ENCODE measurements around the gene LNX2.

Gene LNX2

DNA sequence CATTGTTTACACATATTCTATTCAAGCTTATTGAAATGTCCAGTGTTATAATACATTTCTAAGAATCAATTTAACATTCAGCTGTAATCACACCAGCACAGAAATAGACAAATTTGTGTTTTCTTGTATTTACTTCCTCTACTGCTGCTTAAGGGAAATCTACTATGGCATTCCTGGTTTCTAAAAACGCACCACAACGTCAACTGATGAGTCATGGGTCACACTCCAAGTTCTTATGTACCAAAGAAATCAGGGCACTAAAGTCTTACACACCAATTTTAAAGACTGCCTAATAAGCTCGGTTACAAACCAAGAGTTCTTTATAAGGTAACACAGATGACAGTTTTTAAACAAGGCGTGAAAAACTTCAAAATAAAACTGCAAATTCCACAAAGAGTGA lies 13.2 kb downstream of the LNX2 start:
- DNase-seq (ENCODE audit: low read depth) = no peak

DNA sequence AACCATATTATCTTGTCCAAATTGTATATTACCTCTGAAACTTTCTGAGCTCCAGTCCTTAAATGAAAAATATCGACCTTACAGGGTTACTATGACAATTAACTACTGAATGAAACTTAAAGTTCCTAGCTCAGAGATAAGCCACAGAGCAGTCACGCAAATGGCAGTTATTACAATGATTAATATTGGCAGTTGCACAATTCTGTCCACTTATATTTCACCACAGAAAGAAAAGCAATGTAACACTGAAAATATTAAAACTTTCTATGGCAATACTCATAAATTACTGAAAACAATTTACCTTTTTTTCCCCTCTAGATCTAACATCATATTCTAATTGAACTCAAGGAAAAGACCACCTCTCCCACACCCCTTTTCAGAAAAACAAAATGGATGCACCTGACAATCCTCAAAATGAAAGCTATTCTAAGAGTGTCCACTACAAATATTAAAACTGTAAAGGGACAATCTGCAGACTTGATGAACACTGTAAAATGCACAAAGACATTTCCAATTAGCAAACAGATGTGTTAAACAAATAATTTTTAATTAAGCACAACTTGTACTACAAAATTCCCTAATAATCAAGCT lies 14.6 kb downstream of the LNX2 start:
- DNase-seq (ENCODE audit: low read depth) = no peak

DNA sequence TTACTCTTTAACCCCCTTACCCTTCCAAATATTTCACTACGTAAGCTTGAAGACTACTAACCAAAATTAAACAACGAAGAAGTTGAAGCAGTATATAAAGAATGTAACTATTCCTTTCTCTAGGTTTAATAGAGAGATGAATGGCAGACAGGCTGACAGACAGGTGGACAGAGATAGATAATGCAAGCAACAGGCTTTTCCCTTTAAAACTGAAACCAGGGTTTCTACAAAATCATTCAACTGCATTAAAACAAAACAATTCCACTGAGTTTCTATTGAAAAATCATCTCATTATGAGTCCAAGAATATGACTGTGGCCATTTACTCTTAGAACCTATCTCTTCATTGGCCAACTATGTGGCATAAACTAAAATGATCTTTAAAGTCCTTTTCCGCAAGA lies 15.2 kb downstream of the LNX2 start:
- DNase-seq (ENCODE audit: low read depth) = no peak

DNA sequence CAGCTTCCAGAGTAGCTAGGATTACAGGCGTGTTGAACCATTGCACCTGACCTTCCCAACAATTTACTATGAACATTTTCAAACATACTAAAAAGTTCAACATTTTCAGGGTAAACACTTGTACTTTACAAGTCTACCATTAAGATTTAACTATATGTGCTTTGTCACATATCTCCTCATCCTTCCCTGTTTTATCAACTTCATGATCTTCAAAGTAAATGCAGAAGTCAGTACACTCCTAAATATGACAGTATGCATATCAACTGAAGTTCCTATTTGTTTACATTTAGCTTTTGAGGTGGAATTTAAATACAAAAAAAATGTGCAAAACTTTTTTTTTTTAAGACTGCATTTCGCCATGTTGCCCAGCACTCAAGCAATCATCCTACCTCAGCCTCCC lies 18.5 kb downstream of the LNX2 start:
- DNase-seq (ENCODE audit: low read depth) = no peak

DNA sequence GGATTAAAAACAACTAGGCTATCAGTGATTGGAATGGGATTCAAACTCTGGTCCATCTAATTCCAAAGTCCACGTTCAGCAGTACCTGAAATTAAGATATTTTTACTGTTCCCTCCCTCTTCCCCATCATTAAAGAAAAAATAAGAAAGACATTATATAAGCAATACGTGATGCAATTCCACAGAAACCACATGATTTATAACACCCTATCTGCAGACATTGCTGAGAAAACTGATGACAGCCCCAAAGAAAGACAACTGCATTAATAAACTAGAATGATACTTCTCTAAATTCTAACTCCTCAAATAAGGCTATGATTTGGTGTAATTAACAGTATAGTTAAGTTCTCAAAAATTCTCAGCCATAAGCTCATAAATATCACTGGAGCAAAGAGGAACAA lies 19.1 kb downstream of the LNX2 start:
- no peak for DNase-seq (ENCODE audit: low read depth)

DNA sequence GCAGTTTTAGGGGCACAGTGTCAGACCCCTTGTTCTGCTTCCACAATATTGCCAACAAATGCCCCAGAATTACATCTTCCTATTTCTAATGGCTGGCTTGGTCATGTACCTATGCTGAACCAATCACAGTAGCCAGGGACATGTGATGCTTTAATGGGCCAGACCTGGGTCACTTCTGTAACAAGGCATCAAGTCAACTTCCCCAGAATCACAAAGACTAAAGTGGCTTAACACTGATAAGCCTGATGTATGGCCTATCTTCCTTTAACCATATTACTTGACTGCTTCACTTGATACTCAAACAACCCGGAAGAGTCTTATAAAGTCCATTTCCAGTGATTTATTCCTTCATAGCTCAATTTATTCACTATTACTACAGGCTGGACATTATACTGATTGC lies 19.6 kb downstream of the LNX2 start:
- DNase-seq (ENCODE audit: low read depth) = no peak

DNA sequence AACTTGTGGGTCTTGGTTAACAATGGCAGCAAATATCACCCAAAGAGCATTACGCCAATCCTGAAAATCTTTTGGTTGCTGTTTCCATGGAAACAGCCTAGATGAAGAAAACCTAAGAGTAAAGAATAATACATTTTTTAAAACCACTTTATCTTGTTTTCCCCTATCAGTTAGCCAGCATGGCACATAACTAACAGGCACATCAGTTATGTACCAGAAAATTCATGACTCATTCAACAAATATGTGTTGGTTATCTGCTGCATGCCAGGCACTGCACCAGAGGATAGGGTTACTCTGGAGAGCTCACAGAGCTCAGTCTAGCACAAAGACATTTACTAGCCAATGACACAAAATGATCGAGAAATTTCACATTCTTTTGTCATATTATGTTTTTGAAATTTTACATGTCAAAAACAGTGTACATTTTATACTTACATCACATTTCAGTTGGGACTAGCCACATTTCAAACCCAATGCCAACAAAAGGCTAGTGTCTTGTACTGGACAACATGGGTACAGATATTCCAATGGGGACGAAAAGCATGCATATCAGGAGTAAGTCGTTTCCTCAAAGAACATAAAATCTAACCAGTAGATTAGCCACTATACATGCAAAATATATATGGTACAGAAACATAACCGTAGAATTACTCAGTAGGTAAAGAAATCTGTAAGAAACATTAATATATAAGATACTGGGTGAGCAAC lies 20.3 kb downstream of the LNX2 start:
- DNase-seq (ENCODE audit: low read depth) = no peak

DNA sequence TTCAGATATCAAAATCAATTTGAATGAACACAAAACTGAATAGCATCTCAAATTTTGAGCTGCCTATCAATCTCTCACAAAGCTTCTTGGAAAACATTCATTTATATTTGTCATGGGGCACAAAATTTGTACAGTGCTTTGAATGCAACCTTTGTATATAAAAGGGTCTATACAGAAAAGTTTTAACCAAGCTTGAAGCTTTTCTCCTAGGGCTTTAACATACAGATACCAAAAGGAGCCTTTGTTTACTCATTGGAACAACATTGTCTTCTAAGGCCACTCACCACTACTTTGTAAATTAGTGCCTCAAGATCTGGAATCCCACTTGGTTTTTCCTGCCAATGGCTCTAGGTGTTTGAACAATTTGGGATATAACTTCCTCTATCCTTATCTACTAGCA lies 21.2 kb downstream of the LNX2 start:
- no peak for DNase-seq (ENCODE audit: low read depth)

DNA sequence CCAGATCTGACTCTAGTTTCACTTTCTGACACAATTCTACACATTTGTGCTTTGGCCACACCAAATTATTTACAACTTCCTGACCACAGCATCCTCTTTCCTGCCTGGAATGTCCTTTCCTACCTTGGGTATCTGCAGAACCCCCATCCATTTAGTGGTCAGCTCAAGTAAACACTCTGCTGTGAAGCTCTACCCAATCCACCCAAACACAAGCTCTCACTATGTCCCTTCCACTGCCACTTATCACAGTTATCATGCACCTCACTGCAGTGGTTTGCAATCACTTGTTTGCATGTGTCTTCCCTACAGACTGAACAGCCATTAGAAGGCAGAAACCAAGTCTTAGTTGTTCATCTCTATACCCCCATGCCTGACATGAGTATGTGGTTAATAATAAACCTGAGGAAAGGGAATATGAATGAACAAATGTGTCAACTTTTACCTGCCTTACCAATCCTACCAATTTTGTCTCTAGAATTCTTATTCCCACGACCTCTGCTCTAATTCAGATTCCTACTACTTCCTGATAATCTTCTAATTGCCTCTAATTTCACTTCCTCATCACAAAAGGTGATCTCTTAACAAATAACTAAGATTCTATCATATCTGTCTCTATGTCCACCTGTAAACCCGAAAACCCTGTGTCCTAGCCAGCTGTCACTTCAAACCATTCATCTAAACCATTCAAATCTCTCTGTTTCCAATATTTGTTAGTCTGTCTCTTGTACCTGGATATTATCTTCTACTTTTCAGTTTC lies 25.1 kb downstream of the LNX2 start:
- DNase-seq (ENCODE audit: low read depth) = no peak

DNA sequence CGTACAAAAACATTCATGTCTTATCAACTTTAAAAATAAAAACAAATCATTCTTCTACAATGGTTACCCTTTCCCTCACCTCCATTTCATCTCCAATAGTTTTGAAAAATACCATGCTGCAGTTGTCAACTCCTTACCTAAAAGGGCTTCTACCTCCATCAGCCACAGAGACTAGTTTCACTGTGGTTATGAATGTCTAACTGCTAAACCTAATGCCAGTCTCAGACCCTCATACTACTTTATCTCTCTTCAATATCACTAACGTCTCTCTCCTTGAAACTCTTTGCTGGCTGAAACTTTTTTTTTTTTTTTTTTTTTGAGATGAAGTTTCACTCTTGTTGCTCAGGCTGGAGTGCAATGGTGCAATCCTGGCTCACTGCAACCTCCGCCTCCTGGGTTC lies 27.1 kb downstream of the LNX2 start:
- DNase-seq (ENCODE audit: low read depth) = no peak

DNA sequence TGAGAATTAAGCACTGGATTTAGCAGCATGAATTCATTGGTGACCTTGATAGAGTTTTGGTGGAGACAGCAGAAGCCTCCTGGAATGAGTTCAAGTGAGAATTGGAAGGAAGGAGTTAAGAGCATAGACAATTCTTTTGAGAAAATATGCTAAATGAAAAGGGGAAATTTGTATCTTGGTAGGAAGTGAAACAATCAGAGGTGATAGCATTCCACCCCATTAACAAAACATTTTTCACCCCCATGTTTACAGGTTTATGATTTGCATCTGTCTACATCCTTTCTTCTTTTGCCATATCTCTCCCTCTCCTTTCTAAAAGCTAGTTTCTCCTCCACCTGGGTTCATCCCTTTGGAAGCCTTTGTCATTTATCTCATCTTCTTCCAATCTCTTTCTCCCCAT lies 27.5 kb downstream of the LNX2 start:
- no peak for DNase-seq (ENCODE audit: low read depth)

DNA sequence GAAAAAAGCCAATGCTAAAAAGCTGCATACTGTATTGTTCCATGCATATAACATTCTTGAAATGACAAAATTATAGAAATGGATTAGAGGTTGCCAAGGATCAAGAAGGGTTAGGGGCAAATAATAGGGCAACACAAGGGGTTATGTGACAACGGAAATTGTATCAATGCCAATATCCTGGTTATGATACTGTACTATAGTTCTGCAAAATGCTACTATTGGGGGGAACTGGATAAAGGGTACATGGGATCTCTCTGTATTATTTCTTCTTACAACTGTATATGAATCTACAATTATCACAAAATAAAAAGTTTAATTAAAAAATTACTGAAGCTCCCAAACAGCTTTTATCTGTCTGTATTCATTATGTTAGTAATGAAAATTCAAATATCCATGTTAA lies 31.9 kb downstream of the LNX2 start:
- DNase-seq (ENCODE audit: low read depth) = no peak

DNA sequence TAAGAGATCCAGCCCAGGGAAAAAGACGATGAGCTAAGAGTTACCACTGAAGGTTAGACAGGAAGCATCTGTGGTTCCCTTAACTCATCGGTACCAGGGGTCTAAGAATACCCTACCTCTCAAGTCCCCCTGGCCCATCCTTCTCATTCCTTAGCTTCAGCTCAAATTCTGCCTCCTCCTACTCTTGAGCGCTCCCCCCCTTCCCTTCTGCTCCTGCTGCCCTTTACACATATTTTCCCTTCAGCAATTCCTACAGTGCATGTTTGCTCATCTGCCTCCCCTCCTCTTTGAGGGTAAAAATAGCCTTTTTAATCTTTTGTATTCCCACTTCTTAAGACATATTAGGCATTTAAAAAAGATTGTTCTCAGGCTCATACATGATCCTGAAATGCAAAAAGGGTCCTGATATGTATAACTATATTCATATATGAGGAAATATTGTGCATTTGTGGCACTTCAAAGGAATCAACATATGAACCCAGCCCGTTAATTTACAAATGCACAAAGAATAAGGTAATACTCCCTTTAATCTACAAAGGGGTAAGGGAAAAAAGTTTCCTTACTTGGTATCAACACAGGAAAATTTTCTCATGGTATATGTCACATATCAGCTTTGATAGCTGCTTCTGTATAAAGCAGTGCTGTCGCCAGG lies 33.1 kb downstream of the LNX2 start:
- no peak for DNase-seq (ENCODE audit: low read depth)

DNA sequence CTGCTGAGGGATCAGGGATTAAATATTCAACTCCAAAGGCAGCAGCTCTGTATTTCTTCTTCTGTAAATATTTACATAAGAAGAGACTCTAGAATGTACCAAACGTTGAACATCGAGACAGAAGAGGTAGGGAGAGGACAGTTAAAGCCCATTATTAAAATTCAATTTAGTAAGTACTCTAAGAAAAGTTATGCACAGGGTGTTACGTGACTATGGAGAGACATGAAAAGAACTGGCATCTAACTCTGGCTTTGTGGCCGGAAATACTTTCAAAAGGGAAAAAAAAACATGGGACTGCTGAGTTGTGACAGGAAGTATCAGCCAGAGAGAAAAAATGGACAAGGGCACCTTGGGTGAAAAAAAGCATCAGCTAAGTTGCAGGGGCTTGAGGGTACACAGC lies 36.7 kb downstream of the LNX2 start:
- no peak for DNase-seq (ENCODE audit: low read depth)

DNA sequence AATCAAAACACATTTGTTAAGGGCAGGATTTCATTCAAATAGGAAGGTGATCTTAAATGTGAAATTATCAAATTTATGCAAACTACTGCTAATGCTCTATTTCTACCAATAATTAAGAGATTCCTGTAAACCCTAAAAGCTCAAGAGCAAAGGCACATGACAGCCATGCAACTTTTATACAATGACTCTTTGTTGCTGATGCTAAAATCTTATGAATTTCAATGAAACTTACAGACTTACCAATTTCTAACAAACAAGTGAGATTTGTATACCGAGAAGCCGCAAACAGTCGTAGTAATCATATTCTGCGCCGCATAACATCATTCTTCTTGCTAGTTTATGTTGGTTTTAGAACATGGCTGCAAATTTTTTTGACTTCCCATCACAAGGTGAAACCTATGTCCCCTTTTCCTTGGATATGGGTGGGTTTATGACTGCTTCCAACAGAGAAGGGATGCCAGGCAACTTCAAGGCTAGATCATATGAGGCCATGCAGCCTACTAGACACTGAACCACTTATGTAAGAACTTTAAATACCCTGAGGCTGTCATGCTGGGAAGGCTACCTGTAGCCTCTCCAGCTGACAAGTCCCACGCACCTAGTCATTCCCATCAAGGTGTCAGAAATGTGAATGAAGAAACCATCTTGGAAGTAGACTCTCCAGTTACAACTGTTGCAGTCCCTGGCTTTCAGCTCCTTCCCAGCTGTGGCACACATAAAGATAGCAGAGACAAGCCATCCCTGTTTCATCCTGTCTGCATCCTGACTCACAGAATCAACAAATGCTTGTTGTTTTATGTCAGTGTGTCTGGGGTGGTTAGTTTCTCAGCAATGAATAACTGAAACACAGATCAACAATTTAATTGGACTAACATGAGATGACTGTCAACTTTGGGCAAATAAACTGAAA lies 42.0 kb downstream of the LNX2 start:
- DNase-seq (ENCODE audit: low read depth) = no peak

DNA sequence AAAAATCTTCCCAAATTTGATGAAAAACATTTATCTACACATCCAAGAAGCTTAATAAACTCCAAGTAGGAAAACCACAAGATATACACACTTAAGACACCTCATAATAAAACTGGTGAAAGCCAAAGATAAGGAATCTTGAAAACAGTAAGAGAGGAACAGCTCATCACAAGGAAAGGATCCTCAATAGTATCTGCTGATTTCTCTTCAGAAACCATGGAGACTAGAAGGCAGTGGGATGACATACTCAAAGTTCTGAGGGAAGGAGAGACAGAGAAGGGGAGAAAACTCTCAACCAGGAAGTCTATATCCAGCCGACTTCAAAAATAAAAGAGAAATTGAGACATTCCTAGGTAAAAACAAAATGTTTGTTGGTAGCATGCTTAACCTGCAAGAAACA lies 45.7 kb downstream of the LNX2 start:
- DNase-seq (ENCODE audit: low read depth) = no peak

DNA sequence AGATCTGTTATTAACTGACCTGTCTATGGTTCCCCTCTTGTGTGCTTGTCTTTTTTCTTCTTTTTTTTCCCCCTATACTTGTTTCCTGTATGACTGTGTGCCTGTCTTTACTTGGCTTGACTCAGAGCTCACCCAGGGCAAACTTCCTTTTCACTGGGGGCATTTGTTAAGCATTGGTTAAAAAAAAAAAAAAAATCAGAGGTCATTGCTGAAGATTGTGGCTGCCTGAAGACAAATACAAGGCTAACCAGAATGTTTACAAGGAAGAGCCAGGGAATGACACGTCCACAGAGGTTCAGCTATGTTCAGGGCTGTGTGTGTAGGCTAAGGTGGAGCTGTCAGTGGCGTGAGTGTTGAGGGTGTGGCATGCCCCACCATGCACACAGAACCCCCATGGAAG lies 47.1 kb downstream of the LNX2 start:
- no peak for DNase-seq (ENCODE audit: low read depth)

DNA sequence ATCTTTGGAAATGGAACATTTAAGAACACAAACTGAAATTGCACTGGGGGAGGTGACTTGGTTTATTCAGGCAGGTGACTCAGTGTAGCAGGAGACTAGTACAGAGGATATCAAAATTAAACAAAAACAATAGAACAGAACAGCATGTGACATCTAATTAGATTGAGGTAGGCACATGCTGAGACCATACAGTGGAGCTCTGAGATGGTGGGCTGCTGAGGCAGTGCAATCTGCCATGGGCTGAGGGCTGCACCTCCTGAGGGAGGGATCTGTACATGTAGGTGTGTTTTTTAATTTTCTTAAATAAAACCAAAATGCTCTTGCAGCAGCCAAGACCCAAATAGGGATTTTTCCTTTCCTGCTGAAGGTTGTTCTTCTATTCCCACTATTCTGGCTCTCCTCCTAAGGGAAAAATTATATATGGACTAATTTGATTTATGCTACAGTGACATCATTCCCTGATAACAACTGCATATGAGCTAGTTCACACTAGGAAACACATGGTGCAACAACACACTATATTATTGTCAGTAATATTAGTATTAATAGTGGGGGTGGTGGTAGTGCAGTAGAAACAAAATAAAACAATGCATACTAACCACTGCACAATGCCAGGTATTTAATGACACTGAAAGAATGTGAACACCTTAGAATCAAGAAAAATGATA lies 48.0 kb downstream of the LNX2 start:
- DNase-seq (ENCODE audit: low read depth) = no peak

DNA sequence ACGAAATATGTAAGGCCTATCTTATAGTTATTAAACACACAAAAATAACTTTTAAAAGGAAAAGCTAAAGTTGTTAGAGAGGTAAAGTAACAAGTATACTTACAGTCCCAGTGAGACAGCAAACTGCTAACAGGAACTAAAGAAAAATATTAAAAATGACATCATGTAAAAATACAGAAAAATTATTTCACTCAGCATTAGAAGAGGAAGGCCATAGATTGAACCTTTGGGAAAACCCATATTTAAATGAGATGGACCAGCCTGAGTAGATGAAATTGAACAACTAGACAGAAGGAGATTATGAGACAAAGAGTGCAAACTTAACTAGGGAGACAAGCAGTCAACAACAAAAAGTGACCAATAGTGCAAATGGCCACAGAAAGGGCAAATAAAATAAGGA lies 49.4 kb downstream of the LNX2 start:
- no peak for DNase-seq (ENCODE audit: low read depth)

DNA sequence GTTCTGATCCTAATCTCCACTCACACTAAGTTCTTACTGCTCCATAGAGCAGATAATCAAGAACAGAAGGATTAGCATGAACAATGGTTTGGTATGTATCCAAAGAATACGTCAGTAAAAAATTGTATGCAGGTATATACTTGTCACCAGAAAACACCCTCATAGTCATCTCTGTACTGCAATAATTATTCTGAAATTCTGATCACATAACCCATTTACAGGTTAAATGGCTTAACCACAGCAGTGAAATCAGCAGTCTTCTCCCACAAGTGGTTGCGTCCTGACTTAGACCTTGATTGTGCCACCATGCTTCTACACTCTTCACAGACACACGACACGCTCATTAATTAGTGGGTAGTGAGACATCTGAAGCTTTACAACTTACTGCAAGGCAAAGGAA lies 50.9 kb downstream of the LNX2 start:
- no peak for DNase-seq (ENCODE audit: low read depth)

DNA sequence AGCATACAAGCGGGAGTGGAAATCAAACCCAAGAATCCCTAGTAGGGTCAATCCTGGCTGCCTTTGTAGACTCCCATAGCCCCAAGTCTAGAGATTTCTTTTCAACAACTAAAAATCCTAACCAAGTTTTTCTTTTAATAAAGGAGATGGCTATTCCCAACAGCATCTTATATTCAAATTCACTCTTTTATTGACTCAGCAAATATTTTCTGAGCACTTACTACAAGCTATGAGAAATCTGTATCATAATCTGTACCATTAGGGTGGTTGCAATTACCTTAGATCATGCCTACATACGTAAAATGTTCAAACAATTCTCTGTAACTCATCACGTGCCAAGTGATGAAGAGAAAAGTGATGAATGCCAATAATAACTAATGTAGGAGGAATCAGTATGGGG lies 54.5 kb downstream of the LNX2 start:
- no peak for DNase-seq (ENCODE audit: low read depth)
